Activated CD8-positive, alpha-beta memory T cell treated with anti-CD3 and anti-CD28 coated beads for 48 hours (primary cell): ENCODE measurements around the gene MET.
"Not testable (repeated sequence)": the region's sequence is repeated elsewhere in the genome, so short reads cannot be mapped to it uniquely, and the experiment has no call there.

ENCODE experiments used
- DNase-seq, 3 experiments: peaks; one replicate each; pipeline ENCODE4 v3.0.0-alpha.2; 2020; ENCODE audit warnings: low read depth in 2 of 3, low spot score in 2 of 3

The MET gene

GRCh38 chr7:116746388-116746787 is 74.4 kb downstream of the MET start:
- not testable (repeated sequence) for DNase-seq

- DNase-seq = not testable (repeated sequence)
Observed at GRCh38 chr7:116751070-116751469, 79.1 kb downstream of the MET start.

GRCh38 chr7:116752305-116753074 is 80.5 kb downstream of the MET start:
- DNase-seq = no peak

GRCh38 chr7:116753130-116753529 is 81.1 kb downstream of the MET start:
- no peak for DNase-seq

- no peak for DNase-seq
Observed at GRCh38 chr7:116754186-116754585, 82.2 kb downstream of the MET start.

GRCh38 chr7:116757283-116757682 is 85.3 kb downstream of the MET start:
- DNase-seq = no peak

GRCh38 chr7:116759642-116760041 is 87.6 kb downstream of the MET start:
- DNase-seq = not testable (repeated sequence)

GRCh38 chr7:116762971-116763370 is 91.0 kb downstream of the MET start:
- no peak for DNase-seq

GRCh38 chr7:116763647-116764046 is 91.7 kb downstream of the MET start:
- no peak for DNase-seq

- no peak for DNase-seq
Observed at GRCh38 chr7:116766881-116767280, 94.9 kb downstream of the MET start.

- DNase-seq = no peak
Observed at GRCh38 chr7:116769546-116769945, 97.5 kb downstream of the MET start.

GRCh38 chr7:116770941-116771340 is 98.9 kb downstream of the MET start:
- no peak for DNase-seq

- DNase-seq = no peak
Observed at GRCh38 chr7:116771640-116772039, 99.6 kb downstream of the MET start.

GRCh38 chr7:116772423-116772863 is 100.4 kb downstream of the MET start:
- no peak for DNase-seq

- no peak for DNase-seq
Observed at GRCh38 chr7:116772926-116773749, 101.1 kb downstream of the MET start.

GRCh38 chr7:116776046-116776445 is 104.0 kb downstream of the MET start:
- DNase-seq = no peak

- no peak for DNase-seq
Observed at GRCh38 chr7:116776610-116777289, 104.8 kb downstream of the MET start.

- no peak for DNase-seq
Observed at GRCh38 chr7:116777651-116778281, 105.8 kb downstream of the MET start.

GRCh38 chr7:116779216-116779615 is 107.2 kb downstream of the MET start:
- no peak for DNase-seq

GRCh38 chr7:116779931-116780330 is 107.9 kb downstream of the MET start:
- DNase-seq = no peak

GRCh38 chr7:116780521-116780920 is 108.5 kb downstream of the MET start:
- no peak for DNase-seq
